ENCODE measurements around the gene SPACA9.

Gene SPACA9

GRCh38 chr9:132863096-132863495 is 15.6 kb upstream of the SPACA9 start:
- no peak for DNase-seq (ENCODE audit: low read depth in 2 of 2)

- no peak for DNase-seq (ENCODE audit: low read depth in 2 of 2)
These were observed 14.4 kb upstream of the SPACA9 start for GRCh38 chr9:132864277-132864676.

DNA sequence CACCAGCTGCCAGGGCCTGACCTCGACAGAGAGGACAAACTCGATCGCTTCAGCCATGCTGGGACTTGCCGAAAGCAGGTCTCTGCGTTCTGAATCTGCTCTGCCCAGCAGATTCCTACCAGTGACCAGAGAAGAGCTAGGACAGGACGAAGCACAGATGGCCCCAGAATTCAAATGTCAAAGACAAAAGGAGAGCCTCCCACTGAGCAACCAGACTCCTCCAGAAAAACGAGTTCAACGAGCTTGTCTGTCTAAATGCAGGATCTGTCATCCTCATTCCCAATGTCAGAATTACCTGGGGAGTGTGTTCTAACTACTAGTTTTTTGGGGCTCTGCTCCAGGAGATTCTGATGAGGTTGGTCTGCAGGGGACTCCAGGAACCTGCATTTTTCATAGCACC is 14.0 kb upstream of the SPACA9 start:
- no peak for DNase-seq (ENCODE audit: low read depth in 2 of 2)

GRCh38 chr9:132866898-132867297 is 11.8 kb upstream of the SPACA9 start:
- no peak for DNase-seq (ENCODE audit: low read depth in 2 of 2)

DNA sequence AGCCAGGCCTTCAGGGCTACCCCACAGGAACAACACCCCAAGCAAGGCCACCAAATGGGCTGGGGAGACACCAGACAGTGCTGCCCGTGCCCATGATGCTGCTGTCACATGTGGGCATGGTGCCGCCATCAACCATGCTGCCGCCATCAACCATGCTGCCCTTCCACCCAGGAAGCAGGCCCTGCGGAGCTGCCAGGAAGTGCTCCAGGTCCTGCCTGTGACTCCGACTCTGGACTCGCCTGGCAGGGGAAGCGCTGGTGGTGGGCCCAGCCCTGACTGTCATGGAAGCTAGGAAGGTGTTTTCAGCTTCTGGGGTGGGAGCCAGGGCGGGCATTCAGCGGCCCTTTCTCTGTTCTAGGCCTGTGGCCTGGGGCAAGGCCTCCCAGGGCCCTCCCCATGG is 9.4 kb upstream of the SPACA9 start:
- no peak for DNase-seq (ENCODE audit: low read depth in 2 of 2)

DNA sequence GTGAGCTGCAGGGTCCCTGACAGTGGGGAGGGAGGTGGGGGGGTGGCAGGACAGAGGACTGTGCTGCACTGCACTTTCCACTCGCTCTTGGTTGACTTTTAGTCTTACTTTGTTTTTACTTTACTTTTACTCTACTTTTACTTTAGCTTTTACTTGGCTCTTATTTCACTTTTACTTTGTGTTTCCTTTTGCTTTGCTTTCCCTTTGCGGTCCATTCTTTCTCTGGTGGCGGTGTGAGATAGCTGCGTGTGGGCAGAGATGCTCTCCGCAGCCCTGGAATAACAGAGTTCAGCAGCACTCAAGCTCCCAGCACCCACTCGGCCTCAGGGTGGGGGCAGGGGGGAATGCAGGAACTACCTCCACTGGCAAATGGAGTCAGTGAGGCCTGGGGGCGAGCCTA is 5.3 kb upstream of the SPACA9 start:
- DNase-seq (ENCODE audit: low read depth in 2 of 2): no peak

GRCh38 chr9:132875159-132875558 is 3.5 kb upstream of the SPACA9 start:
- no peak for DNase-seq (ENCODE audit: low read depth in 2 of 2)

- DNase-seq (ENCODE audit: low read depth in 2 of 2): no peak
These were observed 1.8 kb upstream of the SPACA9 start for GRCh38 chr9:132876849-132877248.

DNA sequence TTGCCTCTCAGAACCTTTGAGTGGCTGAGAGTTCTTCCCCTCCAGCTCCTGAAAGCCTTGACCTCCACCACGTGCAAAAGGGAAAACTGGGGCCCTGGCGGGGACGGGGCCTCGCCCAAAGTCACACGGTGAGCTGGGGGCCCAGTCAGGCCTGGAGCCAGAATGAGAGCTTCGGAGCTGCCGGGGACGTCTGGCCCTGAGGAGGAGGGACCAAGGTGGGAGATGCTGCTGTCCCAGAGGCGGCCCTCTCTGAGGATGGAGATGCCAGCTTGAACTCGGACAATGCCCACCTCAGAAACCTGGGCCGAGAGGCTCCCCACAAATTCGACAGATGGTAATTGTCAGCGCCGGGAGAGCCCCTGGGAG is 1.3 kb upstream of the SPACA9 start:
- no peak for DNase-seq (ENCODE audit: low read depth in 2 of 2)

DNA sequence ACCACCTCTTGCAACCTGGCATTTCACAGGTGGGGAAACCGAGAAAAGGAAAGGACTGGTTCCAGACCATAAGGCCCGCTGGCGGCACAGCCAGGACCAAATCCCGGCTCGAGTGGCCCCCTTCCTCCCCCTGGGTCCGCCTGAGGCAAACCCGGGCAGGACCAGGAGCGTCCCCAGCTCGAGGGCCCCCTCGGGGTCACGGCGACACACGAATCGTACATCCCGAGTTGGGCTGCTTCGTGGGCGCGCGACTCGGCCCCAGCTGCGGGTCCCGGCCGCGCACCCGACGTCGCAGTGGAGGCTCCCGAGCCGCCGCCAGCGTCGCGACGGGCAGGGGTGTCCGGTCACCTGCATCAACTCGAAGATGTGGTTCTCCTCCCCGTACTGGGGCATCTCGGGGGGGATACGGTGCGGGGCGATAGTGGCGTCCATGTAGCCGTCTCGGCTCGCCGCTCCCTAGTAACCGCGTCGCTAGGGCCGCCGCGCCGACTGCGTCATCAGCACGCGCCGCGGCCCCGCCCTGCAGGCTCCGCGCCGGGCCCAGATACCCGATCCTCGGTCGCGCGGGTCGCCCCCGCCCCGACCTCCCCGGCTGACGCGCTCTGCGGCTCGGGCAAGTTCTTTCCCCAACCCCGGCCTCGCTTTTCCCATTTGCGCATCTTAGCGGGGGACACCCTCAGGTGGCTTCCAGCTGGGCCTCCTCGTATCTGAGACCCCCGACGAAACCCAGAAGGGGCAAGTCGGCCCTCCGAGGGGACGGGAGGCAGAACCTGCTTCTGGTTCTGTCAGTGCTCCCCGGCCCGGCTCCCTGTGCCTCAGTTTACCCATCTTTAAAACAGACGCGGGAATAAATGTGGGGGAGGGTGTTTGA is 639 bp upstream of the SPACA9 start, which contains the start of gene AK8:
AK8 (minus strand) TSS at position 461 of the 871 bp plus-strand sequence; CDS start at position 432, 29 bp downstream.
- peak; percentile 63 to 71 for DNase-seq (ENCODE audit: low read depth in 2 of 2)

DNA sequence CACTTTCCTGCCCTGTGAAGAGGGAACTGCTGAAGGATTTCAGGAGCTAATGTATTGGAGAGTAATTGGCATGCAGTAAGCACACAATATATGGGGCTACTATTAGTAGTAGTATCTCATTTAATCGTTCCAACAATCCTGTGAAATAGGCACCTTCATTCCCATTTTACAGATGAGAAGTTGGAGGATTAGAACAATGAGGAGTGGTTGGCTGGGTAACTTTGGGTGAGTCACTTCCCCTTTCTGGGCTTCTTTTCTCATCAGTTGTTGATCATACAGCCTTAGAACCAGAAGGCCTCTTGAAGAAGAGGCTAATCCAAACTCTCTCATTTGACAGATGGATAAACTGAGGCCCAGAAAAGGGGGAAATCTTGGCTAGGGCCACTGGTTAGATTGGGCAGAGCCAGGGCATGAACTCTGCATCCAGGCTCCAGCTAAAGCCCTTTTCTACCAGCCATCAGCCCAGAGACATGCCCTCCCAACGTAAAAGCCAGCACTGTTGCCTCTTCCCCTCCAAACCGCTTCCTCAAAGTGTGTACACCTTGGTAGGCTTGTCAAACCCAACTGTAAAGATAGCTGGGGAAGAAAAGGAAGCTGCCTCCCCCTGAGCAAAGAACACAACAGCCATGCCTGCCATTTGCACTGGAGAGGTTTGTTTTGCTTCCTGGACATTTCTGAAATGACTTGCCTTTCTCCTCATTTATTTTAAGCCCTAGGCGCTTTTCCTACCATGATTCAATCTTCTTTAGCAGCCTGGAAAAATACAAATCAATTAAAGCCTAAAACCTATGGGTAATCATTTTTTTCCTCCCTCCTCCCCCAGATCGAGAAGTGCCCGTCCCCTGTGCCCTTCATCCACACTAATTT is 992 bp downstream of the SPACA9 start:
- no peak for DNase-seq (ENCODE audit: low read depth in 2 of 2)

DNA sequence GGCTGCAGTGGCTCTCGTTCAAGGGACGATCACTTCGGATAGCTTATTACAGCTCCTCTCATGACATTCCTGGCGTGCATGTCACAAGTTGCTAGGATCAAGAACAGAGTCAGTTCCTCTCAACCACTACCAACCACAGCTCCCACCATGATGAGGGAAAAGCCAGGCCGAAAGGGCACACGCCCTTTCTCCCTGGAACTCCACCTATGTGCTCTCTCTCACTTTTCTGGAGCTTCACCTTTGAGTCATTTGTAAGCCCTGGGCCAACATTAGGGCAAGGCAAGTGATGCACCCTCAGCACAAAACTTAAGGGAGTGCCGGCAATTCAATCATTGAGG is 1.6 kb downstream of the SPACA9 start:
- no peak for DNase-seq (ENCODE audit: low read depth in 2 of 2)

- DNase-seq (ENCODE audit: low read depth in 2 of 2): no peak
These were observed 3.1 kb downstream of the SPACA9 start for GRCh38 chr9:132881826-132882225.

DNA sequence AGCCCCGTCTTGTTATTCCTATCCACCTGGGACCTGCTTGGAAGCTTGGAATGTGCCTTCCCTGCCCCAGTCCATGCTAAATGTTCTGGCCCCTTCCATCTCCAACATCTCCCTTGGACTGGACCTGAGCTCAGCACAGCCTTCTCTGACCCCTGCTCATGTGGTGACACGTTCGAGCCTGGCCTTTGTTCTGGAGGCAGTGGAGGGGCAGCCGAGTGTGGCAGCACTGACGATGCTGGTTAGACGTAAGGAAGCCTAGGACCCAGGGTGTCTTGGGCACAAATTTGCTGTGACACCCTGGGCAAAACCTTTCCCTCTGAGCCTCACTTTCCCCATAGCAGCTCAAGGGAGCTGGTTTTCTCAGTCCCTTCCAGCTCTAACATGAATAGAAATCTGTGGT is 3.9 kb downstream of the SPACA9 start:
- no peak for DNase-seq (ENCODE audit: low read depth in 2 of 2)

- no peak for DNase-seq (ENCODE audit: low read depth in 2 of 2)
These were observed 4.9 kb downstream of the SPACA9 start for GRCh38 chr9:132883349-132884294.

- no peak for DNase-seq (ENCODE audit: low read depth in 2 of 2)
These were observed 7.1 kb downstream of the SPACA9 start for GRCh38 chr9:132885720-132886333.

DNA sequence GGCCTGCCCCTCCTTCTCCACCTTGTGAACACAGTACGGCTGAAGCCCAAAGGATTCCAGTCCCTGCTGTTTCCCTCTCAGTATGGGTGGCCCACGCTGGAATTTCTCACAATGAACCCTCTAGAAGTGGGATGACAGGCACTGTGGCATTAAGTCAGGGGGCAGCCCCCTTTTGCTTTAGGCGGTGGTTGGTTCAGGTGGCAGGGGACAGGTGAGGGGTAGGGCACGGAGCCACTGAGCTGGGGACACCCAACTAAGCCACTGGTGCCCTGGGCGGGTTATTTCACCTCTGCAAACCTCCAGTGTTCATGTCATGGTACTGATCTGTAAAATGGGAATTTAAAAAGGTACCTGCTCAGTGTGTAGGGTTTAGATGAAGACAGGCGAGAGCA is 7.6 kb downstream of the SPACA9 start:
- no peak for DNase-seq (ENCODE audit: low read depth in 2 of 2)

- DNase-seq (ENCODE audit: low read depth in 2 of 2): no peak
These were observed 8.8 kb downstream of the SPACA9 start for GRCh38 chr9:132887181-132888120.

DNA sequence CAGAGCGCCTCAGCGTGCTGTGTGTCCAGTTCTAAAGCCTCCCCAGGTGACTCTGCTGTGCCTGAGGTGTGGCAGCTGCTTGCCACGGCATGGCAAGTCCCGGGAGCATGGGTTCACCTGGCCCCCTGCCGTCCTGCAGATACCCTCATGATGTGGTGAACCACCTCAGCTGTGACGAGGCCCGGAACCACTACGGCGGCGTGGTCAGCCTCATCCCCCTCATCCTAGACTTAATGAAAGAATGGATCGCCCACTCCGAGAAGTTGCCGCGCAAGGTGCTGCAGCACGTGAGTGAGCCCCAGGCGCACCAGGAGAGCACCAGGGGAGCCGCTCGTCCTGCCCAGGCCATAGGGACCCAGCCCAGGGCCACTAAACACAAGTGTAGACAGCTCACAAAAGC is 9.5 kb downstream of the SPACA9 start:
- no peak for DNase-seq (ENCODE audit: low read depth in 2 of 2)

DNA sequence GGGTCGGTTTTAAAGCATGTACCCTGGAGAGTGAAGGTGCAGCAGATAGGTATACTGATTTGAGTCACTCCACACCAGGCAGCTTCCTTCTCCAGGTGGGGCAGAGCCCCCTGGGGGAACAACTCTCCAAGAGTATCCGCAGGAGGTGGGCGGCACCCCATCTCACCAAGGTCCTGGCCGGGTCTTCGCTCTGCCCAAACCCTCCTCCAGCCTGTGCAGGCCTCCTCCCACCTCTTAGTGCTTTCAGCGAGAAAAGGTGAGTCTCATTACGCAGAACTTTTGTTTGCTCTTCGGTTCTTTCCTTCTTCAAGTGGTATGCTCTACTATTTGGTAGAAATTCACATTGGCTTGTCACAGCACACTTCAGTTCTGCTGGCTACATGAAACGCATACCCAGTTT is 13.7 kb downstream of the SPACA9 start:
- no peak for DNase-seq (ENCODE audit: low read depth in 2 of 2)

Measured in stimulated activated CD8-positive, alpha-beta memory T cell treated with anti-CD3 and anti-CD28 coated beads, Interleukin-15, amount 100 ng/mL, for 48 hours (primary cell).